LNCaP clone FGC (cell line): ENCODE measurements around the gene MED31.

ENCODE experiments used
- DNase-seq: peaks from one replicate; pipeline ENCODE4 v3.0.0-alpha.2; 2011; ENCODE audit warnings: low read depth
- H3K4me3 ChIP-seq: 2 replicates; pipeline ENCODE4 v1.5.1; 2011; ENCODE audit warnings: mild to moderate bottlenecking, low read depth, low read length, control low read depth
- TF ChIP-seq, protein P1 (sequence below): IDR thresholded peaks from 2 replicates; pipeline ENCODE4 v1.5.1; 2012; ENCODE audit warnings: mild to moderate bottlenecking; ENCODE audit not compliant: control insufficient read depth, insufficient read depth; ENCODE audit errors: extremely low read depth

MED31 gene

DNA sequence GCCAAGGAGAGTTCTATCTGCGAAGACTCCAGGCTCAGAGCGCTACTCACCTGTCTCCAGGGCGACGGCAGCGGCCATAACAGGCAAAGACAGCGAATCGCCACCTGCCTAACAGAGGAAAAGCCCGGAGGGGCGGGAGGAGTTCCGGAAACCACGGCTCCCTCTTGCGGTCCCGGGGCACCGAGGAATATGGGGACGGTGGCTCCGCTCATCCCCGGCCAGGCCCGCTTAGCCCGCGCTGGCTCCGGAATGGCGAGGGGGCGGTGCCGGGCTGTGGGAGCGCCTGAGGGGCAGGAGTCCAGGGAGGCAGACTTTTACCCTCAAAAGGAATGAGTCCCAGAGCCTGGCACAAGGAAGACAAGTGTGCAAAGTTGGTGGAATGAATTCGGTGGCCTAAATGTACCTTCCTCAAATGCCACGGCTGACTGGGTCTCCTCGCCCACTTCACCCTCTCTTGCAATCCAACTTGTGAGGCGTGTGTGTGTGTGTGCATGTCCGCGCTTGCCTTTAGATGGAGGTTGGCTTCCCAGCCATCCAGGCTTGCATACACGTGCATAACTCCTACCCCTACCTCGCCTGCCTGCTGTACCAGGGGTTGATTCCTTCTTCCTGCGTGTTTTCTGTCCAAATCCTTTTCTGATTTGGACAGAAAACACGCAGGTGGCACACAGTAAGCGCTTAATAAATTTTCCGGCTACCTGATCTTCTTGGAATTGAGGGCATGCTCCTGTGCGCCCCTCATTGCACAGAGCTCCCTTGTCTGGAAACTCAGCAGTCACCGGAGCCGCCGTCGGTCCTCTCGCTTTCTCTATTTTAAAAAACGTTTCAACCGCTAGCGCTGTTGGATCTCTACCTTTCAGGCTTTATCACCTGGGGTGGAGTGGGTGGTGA lies 3.7 kb upstream of the MED31 start:
- no peak for DNase-seq
- TF ChIP-seq, protein P1, sequence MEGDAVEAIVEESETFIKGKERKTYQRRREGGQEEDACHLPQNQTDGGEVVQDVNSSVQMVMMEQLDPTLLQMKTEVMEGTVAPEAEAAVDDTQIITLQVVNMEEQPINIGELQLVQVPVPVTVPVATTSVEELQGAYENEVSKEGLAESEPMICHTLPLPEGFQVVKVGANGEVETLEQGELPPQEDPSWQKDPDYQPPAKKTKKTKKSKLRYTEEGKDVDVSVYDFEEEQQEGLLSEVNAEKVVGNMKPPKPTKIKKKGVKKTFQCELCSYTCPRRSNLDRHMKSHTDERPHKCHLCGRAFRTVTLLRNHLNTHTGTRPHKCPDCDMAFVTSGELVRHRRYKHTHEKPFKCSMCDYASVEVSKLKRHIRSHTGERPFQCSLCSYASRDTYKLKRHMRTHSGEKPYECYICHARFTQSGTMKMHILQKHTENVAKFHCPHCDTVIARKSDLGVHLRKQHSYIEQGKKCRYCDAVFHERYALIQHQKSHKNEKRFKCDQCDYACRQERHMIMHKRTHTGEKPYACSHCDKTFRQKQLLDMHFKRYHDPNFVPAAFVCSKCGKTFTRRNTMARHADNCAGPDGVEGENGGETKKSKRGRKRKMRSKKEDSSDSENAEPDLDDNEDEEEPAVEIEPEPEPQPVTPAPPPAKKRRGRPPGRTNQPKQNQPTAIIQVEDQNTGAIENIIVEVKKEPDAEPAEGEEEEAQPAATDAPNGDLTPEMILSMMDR = no peak
- no peak overlapping the region for H3K4me3 ChIP-seq

DNA sequence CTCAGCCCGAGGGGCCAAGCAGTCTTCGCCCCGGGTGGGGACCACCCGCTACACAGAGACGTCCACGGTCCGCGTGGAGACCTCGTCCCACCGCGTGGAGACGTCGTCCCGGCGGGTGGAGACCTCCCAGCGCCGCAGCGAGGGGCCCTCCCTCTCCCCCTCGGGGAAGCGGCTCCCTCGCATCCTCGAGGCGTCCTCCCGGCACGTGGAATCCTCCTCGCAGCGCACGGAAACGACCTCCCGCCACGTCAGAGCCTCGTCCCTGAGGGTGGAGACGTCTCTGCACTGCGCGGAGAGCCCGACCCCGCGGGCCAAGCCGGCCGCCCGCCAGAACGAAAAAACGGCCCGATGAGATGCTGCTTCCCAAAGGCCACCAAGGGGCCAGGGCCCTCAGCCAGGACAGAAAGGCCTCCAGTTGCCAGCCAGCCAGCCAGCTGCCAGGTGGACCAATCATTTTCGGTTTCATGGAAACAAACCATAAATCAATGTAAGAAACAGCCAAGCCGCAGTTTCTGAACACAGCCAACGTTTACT lies 581 bp upstream of the MED31 start:
- TF ChIP-seq, protein P1 = no peak
- no peak for DNase-seq
- peak overlapping the region; percentile 86 for H3K4me3 ChIP-seq

DNA sequence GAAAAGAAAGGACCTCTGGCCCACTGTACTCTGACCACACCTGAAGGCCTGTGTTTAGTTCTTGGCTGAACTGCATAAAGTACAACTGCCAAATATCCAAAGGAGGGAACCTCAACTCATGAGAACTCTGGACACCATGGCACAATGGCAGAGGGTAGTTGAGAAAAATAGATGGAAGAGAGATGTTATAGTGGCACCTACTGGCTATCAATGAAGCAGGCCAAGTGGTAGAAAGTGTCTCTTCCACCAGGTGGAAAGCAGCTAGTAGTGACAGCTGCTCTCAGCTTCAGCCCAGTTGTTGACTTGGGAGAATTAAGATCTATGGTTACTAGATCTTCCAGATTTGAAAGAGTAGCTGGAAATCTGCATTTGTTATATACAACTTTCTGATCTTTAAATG lies 3.2 kb downstream of the MED31 start:
- TF ChIP-seq, protein P1 = peak; percentile 45
- no peak for DNase-seq
- H3K4me3 ChIP-seq = no peak overlapping the region

DNA sequence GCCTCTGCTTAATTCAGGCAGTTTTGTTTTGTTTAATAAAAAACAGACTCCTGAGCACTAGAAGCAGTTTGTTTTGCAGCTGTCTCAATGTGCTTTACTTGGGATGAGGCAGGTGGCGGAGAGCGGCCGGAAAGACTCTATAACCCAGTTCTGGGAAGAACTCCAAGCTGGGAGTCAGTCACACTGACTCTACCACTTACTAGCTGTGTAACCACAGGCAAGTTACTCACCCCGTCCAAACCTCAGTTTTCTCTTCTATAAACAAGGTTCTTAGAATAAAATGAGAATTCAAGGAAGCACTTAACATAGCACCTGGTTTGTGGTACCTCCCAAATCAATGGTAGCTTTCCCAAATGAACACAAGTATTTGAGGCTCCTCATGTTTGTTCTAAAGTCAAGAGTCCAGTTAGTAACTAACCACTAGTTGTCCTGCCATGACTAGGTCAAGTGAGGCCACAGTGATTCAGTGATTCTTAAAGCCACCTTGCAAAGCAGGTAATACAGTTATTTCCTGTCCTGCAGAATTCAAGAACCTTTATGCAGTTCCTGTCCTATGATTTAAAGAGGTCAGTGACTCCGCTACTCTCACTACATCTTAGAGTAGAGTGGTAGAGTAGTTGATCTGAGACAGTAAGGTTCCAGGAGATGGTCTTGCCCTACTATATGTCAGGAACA lies 7.8 kb downstream of the MED31 start:
- TF ChIP-seq, protein P1 = no peak
- H3K4me3 ChIP-seq = no peak overlapping the region
- DNase-seq = no peak

DNA sequence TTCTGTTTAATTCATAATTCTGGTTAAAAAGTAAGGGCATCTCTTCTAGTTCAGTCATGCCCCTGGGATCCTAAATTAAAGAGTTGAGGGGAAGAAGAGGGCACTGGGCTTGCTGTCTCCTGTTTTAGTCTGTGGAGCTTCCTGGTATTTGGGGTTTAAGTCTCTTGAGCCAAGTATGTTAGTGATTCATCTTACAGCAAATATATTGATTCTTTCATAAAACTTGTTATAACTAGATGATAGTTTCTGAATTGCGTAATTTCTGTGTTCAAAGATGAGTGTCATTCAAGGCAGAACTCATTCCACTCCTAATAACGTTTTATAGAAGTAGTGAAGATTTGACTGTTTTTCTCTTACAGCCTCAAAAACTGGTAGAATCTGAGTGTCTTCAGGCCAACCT lies 8.8 kb downstream of the MED31 start:
- H3K4me3 ChIP-seq = no peak overlapping the region
- TF ChIP-seq, protein P1 = no peak
- DNase-seq = no peak

DNA sequence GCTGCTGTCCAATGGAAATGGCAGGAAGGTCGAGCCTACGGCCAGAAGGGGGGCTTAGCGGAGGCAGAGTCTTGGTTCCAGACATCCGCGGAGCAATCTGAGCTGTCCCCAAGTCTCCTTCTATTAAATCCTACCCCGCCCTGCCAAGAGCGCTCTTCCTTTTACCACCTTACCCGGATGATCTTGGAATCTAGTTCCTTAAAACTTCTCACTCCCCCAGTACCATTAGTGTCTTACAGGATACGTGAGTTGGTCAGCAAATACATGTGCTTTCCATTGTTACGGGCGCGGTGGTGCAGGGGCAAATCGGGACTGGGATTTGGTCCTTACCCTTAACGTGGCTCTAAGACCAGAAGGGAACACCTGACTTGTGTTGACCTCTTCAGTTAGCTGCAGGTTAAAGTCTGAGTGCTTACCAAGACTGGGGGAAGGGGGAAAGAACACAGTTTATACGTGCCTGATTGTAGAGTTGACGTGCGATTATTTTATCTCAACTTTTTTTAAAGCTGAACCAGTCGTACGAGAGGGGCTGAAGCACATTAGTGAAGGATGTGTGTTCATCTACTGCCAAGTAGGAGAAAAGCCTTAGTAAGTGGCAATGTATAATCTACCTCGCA lies 10.1 kb downstream of the MED31 start:
- no peak for DNase-seq

More for the DNA sequence above, 10.1 kb downstream of the MED31 start:
- H3K4me3 ChIP-seq = peak overlapping the region; percentile 93
- TF ChIP-seq, protein P1 = no peak
